CMK (cell line): Measurements from ENCODE around the gene GORASP2.

Experiments used
- DNase-seq: peaks from one replicate; pipeline ENCODE4 v3.0.0-alpha.2; 2010; ENCODE audit warnings: low read depth

The GORASP2 gene

GRCh38 chr2:170966648-170967396 is 37.8 kb downstream of the GORASP2 start:
- DNase-seq: no peak

GRCh38 chr2:170967553-170967952 is 38.5 kb downstream of the GORASP2 start:
- no peak for DNase-seq

GRCh38 chr2:170968205-170969003 is 39.4 kb downstream of the GORASP2 start:
- DNase-seq: no peak

- no peak for DNase-seq
These were observed 40.0 kb downstream of the GORASP2 start for GRCh38 chr2:170969030-170969429.

- no peak for DNase-seq
These were observed 40.9 kb downstream of the GORASP2 start for GRCh38 chr2:170969872-170970496.

- DNase-seq: no peak
These were observed 42.0 kb downstream of the GORASP2 start for GRCh38 chr2:170971071-170971470.

GRCh38 chr2:170972296-170973224 is 43.5 kb downstream of the GORASP2 start:
- no peak for DNase-seq

- no peak for DNase-seq
These were observed 44.1 kb downstream of the GORASP2 start for GRCh38 chr2:170973225-170973491.

- peak; percentile 60 for DNase-seq
These were observed 44.6 kb downstream of the GORASP2 start for GRCh38 chr2:170973492-170974303.

- no peak for DNase-seq
These were observed 45.4 kb downstream of the GORASP2 start for GRCh38 chr2:170974304-170974993.

GRCh38 chr2:170975127-170975942 is 46.3 kb downstream of the GORASP2 start:
- no peak for DNase-seq

GRCh38 chr2:170975943-170976270 is 46.9 kb downstream of the GORASP2 start:
- DNase-seq: no peak

- no peak for DNase-seq
These were observed 55.0 kb downstream of the GORASP2 start for GRCh38 chr2:170984079-170984478.

- no peak for DNase-seq
These were observed 56.4 kb downstream of the GORASP2 start for GRCh38 chr2:170985407-170985806.

- no peak for DNase-seq
These were observed 57.7 kb downstream of the GORASP2 start for GRCh38 chr2:170986566-170987258.

- DNase-seq: no peak
These were observed 62.5 kb downstream of the GORASP2 start for GRCh38 chr2:170991398-170992182.

- DNase-seq: no peak
These were observed 67.3 kb downstream of the GORASP2 start for GRCh38 chr2:170996316-170996715.

GRCh38 chr2:170997893-170998597 is 69.0 kb downstream of the GORASP2 start:
- DNase-seq: no peak
